CD4-positive, CD25-positive, alpha-beta regulatory T cell (primary cell): Measurements from ENCODE around the gene CNNM4. TPM values are rescaled to one million over a fixed set of nuclear protein-coding genes. Genes with fewer than 3 reads are reported as not detected.

Experiments used
- ATAC-seq, 2 donors: fragments of 150-1000 bp; cut with Tn5 transposase; one replicate each; pipeline ENCODE4 v1.10.0; 2021; ENCODE audit warnings: low read depth in 2 of 2, moderate number of reproducible peaks in 2 of 2, moderate library complexity in 1 of 2
- DNase-seq, 3 donors: peaks; one replicate each; pipeline versions ENCODE4 v3.0.0 to v3.0.0-alpha.2; 2012 to 2022; ENCODE audit warnings: mixed read lengths in 1 of 3
- H3K27ac ChIP-seq: one replicate; pipeline ENCODE4 v1.7.0; 2013; ENCODE audit warnings: mild to moderate bottlenecking, low read length; ENCODE audit not compliant: insufficient read depth, poor library complexity, severe bottlenecking
- H3K27me3 ChIP-seq: one replicate; pipeline ENCODE4 v1.7.0; 2013; ENCODE audit warnings: low read length; ENCODE audit not compliant: control insufficient read depth, insufficient read depth
- H3K36me3 ChIP-seq: one replicate; pipeline ENCODE4 v1.7.0; 2013; ENCODE audit warnings: mild to moderate bottlenecking, low read length, moderate library complexity; ENCODE audit not compliant: control insufficient read depth, insufficient read depth
- H3K4me1 ChIP-seq: 2 replicates; pipeline ENCODE4 v1.7.0; 2013; ENCODE audit warnings: mild to moderate bottlenecking, low read length; ENCODE audit not compliant: insufficient read depth, control insufficient read depth, poor library complexity, severe bottlenecking
- H3K4me3 ChIP-seq: one replicate; pipeline ENCODE4 v1.7.0; 2013; ENCODE audit warnings: low read depth, mild to moderate bottlenecking, low read length, moderate library complexity
- H3K9me3 ChIP-seq, 2 experiments: 1 replicate in 1 of 2; 2 replicates in 1 of 2; pipeline ENCODE4 v1.7.0; 2013; ENCODE audit warnings: low read length in 2 of 2, mild to moderate bottlenecking in 1 of 2, moderate library complexity in 1 of 2; ENCODE audit not compliant: control insufficient read depth in 2 of 2
- H3K27ac Mint-ChIP-seq, 3 donors: one replicate each; pipeline ENCODE4 v1.8.0; 2020 to 2022; ENCODE audit warnings: mild to moderate bottlenecking in 3 of 3, mixed read lengths in 3 of 3, moderate library complexity in 2 of 3
- H3K27me3 Mint-ChIP-seq: one replicate; pipeline ENCODE4 v1.8.0; 2022; ENCODE audit warnings: mild to moderate bottlenecking, mixed read lengths
- H3K36me3 Mint-ChIP-seq: one replicate; pipeline ENCODE4 v1.8.0; 2020; ENCODE audit warnings: mixed read lengths
- H3K4me1 Mint-ChIP-seq, 4 donors: one replicate each; pipeline ENCODE4 v1.8.0; 2020 to 2022; ENCODE audit warnings: mixed read lengths in 4 of 4, mild to moderate bottlenecking in 1 of 4
- H3K4me3 Mint-ChIP-seq, 4 donors: one replicate each; pipeline ENCODE4 v1.8.0; 2020 to 2022; ENCODE audit warnings: mild to moderate bottlenecking in 4 of 4, mixed read lengths in 4 of 4, moderate library complexity in 3 of 4
- H3K9me3 Mint-ChIP-seq, 7 donors: one replicate each; pipeline ENCODE4 v1.8.0; 2020 to 2022; ENCODE audit warnings: mixed read lengths in 7 of 7, mild to moderate bottlenecking in 3 of 7, moderate library complexity in 2 of 7
- polyA plus RNA-seq, 4 donors: library from polyadenylated mRNA; unstranded; fragments of 300-500 nt; fragmentation: Illumina TruSeq; gene quantifications; one replicate each; pipeline ENCODE4 v1.2.3, GENCODE V29; 2021
- total RNA-seq: library from RNA; stranded (reverse); gene quantifications from one replicate; pipeline ENCODE4 v1.2.3, GENCODE V29; 2022

The CNNM4 gene
- total and polyA plus RNA-seq, 5 donors from 2014 or later: 0.98 to 11.2 (median 3.1) TPM

GRCh38 chr2:96797066-96797625 is 36.4 kb downstream of the CNNM4 start:
- no peak for DNase-seq

GRCh38 chr2:96798733-96799622 is 38.3 kb downstream of the CNNM4 start:
- peaks cover 20% of the 10 kb centered on the region for H3K4me1 ChIP-seq
- H3K4me1 Mint-ChIP-seq: peaks cover 0 to 4% (median 0%) of the 10 kb centered on the region in 4 donors
- no peaks in the 10 kb centered on the region for H3K9me3 Mint-ChIP-seq
- no peaks in the 10 kb centered on the region for H3K27me3 Mint-ChIP-seq
- ATAC-seq (no peak), DNase-seq (no peak)
- H3K27me3 ChIP-seq: no peaks in the 10 kb centered on the region
- peaks cover 10% of the 10 kb centered on the region for H3K36me3 Mint-ChIP-seq
- no peaks in the 10 kb centered on the region for H3K9me3 ChIP-seq
- H3K27ac ChIP-seq: no peak overlapping the region
- no peak overlapping the region for H3K4me3 ChIP-seq
- no peak overlapping the region for H3K4me3 Mint-ChIP-seq
- no peak overlapping the region for H3K27ac Mint-ChIP-seq
- H3K36me3 ChIP-seq: peaks cover 5% of the 10 kb centered on the region

More at GRCh38 chr2:96797066-96797625, 36.4 kb downstream of the CNNM4 start:
- Mint-ChIP-seq H3K4me1 (no peaks in the 10 kb centered on the region), H3K9me3 (no peaks in the 10 kb centered on the region), H3K27me3 (no peaks in the 10 kb centered on the region), H3K36me3 (peaks cover 10% of the 10 kb centered on the region), H3K27ac (no peak overlapping the region), H3K4me3 (no peak overlapping the region)
- Histone ChIP-seq H3K9me3 (no peaks in the 10 kb centered on the region), H3K27ac (no peak overlapping the region), H3K27me3 (no peaks in the 10 kb centered on the region), H3K36me3 (peaks cover 5% of the 10 kb centered on the region), H3K4me1 (peaks cover 16% of the 10 kb centered on the region), H3K4me3 (no peak overlapping the region)
- ATAC-seq: no peak

GRCh38 chr2:96799623-96799935 is 38.9 kb downstream of the CNNM4 start:
- Histone ChIP-seq H3K4me3 (no peak overlapping the region), H3K27me3 (no peaks in the 10 kb centered on the region), H3K36me3 (peaks cover 5% of the 10 kb centered on the region), H3K9me3 (no peaks in the 10 kb centered on the region), H3K4me1 (peaks cover 20% of the 10 kb centered on the region), H3K27ac (no peak overlapping the region)
- Mint-ChIP-seq H3K27me3 (no peaks in the 10 kb centered on the region), H3K36me3 (peaks cover 10% of the 10 kb centered on the region), H3K4me3 (no peak overlapping the region), H3K4me1 (peaks cover 0 to 4% (median 0%) of the 10 kb centered on the region in 4 donors), H3K27ac (no peak overlapping the region), H3K9me3 (no peaks in the 10 kb centered on the region)
- no peak for DNase-seq
- no peak for ATAC-seq

GRCh38 chr2:96800061-96801004 is 39.6 kb downstream of the CNNM4 start:
- H3K27ac ChIP-seq: no peak overlapping the region
- peaks cover 5% of the 10 kb centered on the region for H3K36me3 ChIP-seq
- no peak for DNase-seq
- H3K27me3 Mint-ChIP-seq: no peaks in the 10 kb centered on the region
- no peak overlapping the region for H3K4me3 ChIP-seq
- no peaks in the 10 kb centered on the region for H3K9me3 Mint-ChIP-seq
- H3K4me1 Mint-ChIP-seq: peaks cover 0 to 7% (median 2%) of the 10 kb centered on the region in 4 donors
- no peaks in the 10 kb centered on the region for H3K27me3 ChIP-seq
- H3K4me1 ChIP-seq: peaks cover 20% of the 10 kb centered on the region
- H3K27ac Mint-ChIP-seq: no peak overlapping the region
- H3K4me3 Mint-ChIP-seq: no peak overlapping the region
- ATAC-seq: peak in 1 of 2 donors; percentile 16
- H3K36me3 Mint-ChIP-seq: peaks cover 10% of the 10 kb centered on the region
- no peaks in the 10 kb centered on the region for H3K9me3 ChIP-seq

GRCh38 chr2:96801005-96801785 is 40.5 kb downstream of the CNNM4 start:
- H3K4me3 ChIP-seq: no peak overlapping the region
- peak; percentile 44 to 69 (median 65) for DNase-seq
- H3K27ac Mint-ChIP-seq: no peak overlapping the region
- peaks cover under 1 to 9% (median 4%) of the 10 kb centered on the region in 4 donors for H3K4me1 Mint-ChIP-seq
- H3K36me3 Mint-ChIP-seq: peaks cover 11% of the 10 kb centered on the region
- H3K9me3 ChIP-seq: no peaks in the 10 kb centered on the region
- H3K27ac ChIP-seq: no peak overlapping the region
- ATAC-seq: peak; percentile 88 to 94
- H3K4me1 ChIP-seq: peaks cover 21% of the 10 kb centered on the region
- no peaks in the 10 kb centered on the region for H3K27me3 ChIP-seq
- no peaks in the 10 kb centered on the region for H3K27me3 Mint-ChIP-seq
- peaks cover 5% of the 10 kb centered on the region for H3K36me3 ChIP-seq
- H3K9me3 Mint-ChIP-seq: no peaks in the 10 kb centered on the region
- no peak overlapping the region for H3K4me3 Mint-ChIP-seq

- Mint-ChIP-seq H3K27ac (no peak overlapping the region), H3K36me3 (peaks cover 11% of the 10 kb centered on the region), H3K9me3 (no peaks in the 10 kb centered on the region), H3K27me3 (no peaks in the 10 kb centered on the region), H3K4me1 (peaks cover 7 to 17% (median 11%) of the 10 kb centered on the region in 4 donors), H3K4me3 (no peak overlapping the region)
- Histone ChIP-seq H3K9me3 (no peaks in the 10 kb centered on the region), H3K27ac (peak overlapping the region; percentile 9), H3K27me3 (no peaks in the 10 kb centered on the region), H3K4me1 (peaks cover 29% of the 10 kb centered on the region), H3K4me3 (no peak overlapping the region), H3K36me3 (peaks cover 5% of the 10 kb centered on the region)
- ATAC-seq: no peak
- DNase-seq: peak in 2 of 3 donors; percentile 17 to 55
Measured at GRCh38 chr2:96801786-96802595, 41.3 kb downstream of the CNNM4 start.
